T-helper 17 cell (primary cell): ENCODE measurements around the gene LHFPL3. TPM values are rescaled to one million over a fixed set of nuclear protein-coding genes. Genes with fewer than 3 reads are reported as not detected.
"Not testable (repeated sequence)": the region's sequence is repeated elsewhere in the genome, so short reads cannot be mapped to it uniquely, and the experiment has no call there.

ENCODE experiments used
- ATAC-seq: fragments of 150-1000 bp; cut with Tn5 transposase; 2 replicates; pipeline ENCODE4 v1.10.0; 2021; ENCODE audit warnings: mild to moderate bottlenecking, moderate library complexity
- DNase-seq, 3 donors: peaks; one replicate each; pipeline versions ENCODE4 v3.0.0 to v3.0.0-alpha.2; 2020 to 2021
- H3K9me3 ChIP-seq: one replicate; pipeline ENCODE4 v1.7.0; 2013; ENCODE audit warnings: low read length, mild to moderate bottlenecking; ENCODE audit not compliant: control insufficient read depth, poor library complexity, severe bottlenecking
- H3K27ac Mint-ChIP-seq: one replicate; pipeline ENCODE4 v1.8.0; 2022; ENCODE audit warnings: mild to moderate bottlenecking, moderate library complexity, mixed read lengths
- H3K27me3 Mint-ChIP-seq: one replicate; pipeline ENCODE4 v1.8.0; 2022; ENCODE audit warnings: mixed read lengths
- H3K36me3 Mint-ChIP-seq: one replicate; pipeline ENCODE4 v1.8.0; 2022; ENCODE audit warnings: low read depth, mixed read lengths
- H3K4me1 Mint-ChIP-seq: one replicate; pipeline ENCODE4 v1.8.0; 2022; ENCODE audit warnings: mild to moderate bottlenecking, mixed read lengths
- H3K4me3 Mint-ChIP-seq: one replicate; pipeline ENCODE4 v1.8.0; 2022; ENCODE audit warnings: mild to moderate bottlenecking, moderate library complexity, mixed read lengths
- total RNA-seq, 4 donors: library from RNA in 2 of 4; stranded (reverse) in 2 of 4; gene quantifications; one replicate each; pipeline ENCODE4 v1.2.3 and lab custom pipeline; 2022 to 2026

LHFPL3 gene
- total RNA-seq, 2 donors from 2014 or later = not detected

DNA sequence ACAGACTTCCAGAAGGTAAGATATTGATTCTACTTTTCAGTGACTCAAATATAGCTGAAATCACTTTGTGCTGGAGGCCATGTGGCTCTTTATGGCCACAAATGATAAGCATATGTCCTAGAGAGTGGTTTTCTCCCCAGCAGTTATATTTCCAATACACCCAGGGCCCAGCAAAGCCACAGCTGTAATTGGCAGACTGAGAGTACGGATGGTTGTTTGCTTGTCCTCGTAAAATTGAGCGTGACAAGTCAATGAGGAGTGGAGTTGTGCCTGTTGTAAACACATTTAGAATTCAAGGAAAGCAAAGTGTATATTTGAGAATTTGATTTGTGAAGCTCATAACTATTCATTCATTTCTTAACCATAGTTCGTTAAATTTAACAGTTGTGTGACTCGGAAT lies 201.8 kb downstream of the LHFPL3 start:
- H3K27ac Mint-ChIP-seq = no peak overlapping the region
- DNase-seq = no peak
- H3K27me3 Mint-ChIP-seq = no peaks in the 10 kb centered on the region

DNA sequence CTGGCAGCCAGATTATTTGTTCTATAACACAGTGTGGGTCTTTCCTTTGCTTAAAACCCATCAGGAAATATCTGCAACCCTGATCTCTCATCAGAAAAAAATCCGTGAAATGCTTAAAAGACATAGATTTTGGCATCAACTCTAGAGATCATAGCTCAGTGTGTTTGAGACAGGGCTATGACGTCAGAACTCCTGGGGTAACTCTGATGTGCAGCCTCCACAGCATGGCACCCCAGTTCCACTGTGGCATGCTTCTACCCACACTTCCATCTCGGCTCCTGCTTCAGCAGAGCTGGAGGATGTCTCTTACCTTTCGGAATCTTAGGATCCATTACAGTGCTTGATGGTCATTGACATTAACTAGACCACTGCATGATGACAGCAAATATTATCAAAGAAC lies 205.7 kb downstream of the LHFPL3 start:
- H3K4me3 Mint-ChIP-seq = no peak overlapping the region
- no peaks in the 10 kb centered on the region for H3K36me3 Mint-ChIP-seq
- no peak overlapping the region for H3K27ac Mint-ChIP-seq
- DNase-seq (no peak), ATAC-seq (no peak)
- peaks cover 6% of the 10 kb centered on the region for H3K27me3 Mint-ChIP-seq
- no peaks in the 10 kb centered on the region for H3K4me1 Mint-ChIP-seq
- no peaks in the 10 kb centered on the region for H3K9me3 ChIP-seq

More for the DNA sequence above, 201.8 kb downstream of the LHFPL3 start:
- Mint-ChIP-seq H3K4me3 (no peak overlapping the region), H3K4me1 (no peaks in the 10 kb centered on the region), H3K36me3 (no peaks in the 10 kb centered on the region)
- no peaks in the 10 kb centered on the region for H3K9me3 ChIP-seq
- ATAC-seq = no peak

GRCh38 chr7:104535841-104536240 lies 207.4 kb downstream of the LHFPL3 start:
- Mint-ChIP-seq H3K27me3 (peaks cover 6% of the 10 kb centered on the region), H3K4me1 (no peaks in the 10 kb centered on the region), H3K4me3 (no peak overlapping the region), H3K27ac (no peak overlapping the region), H3K36me3 (no peaks in the 10 kb centered on the region)
- DNase-seq (no peak), ATAC-seq (no peak)
- H3K9me3 ChIP-seq = no peaks in the 10 kb centered on the region

- no peaks in the 10 kb centered on the region for H3K36me3 Mint-ChIP-seq
- DNase-seq (no peak), ATAC-seq (no peak)
- H3K4me3 Mint-ChIP-seq = no peak overlapping the region
- no peak overlapping the region for H3K27ac Mint-ChIP-seq
- no peaks in the 10 kb centered on the region for H3K4me1 Mint-ChIP-seq
- peaks cover 6% of the 10 kb centered on the region for H3K27me3 Mint-ChIP-seq
- H3K9me3 ChIP-seq = no peaks in the 10 kb centered on the region
Measured at GRCh38 chr7:104536956-104537355, 208.6 kb downstream of the LHFPL3 start.

- no peak for DNase-seq
- peaks cover 6% of the 10 kb centered on the region for H3K27me3 Mint-ChIP-seq
- ATAC-seq = no peak
- no peaks in the 10 kb centered on the region for H3K4me1 Mint-ChIP-seq
- H3K27ac Mint-ChIP-seq = no peak overlapping the region
- H3K9me3 ChIP-seq = no peaks in the 10 kb centered on the region
- no peak overlapping the region for H3K4me3 Mint-ChIP-seq
- no peaks in the 10 kb centered on the region for H3K36me3 Mint-ChIP-seq
Measured at GRCh38 chr7:104538152-104538551, 209.7 kb downstream of the LHFPL3 start.

DNA sequence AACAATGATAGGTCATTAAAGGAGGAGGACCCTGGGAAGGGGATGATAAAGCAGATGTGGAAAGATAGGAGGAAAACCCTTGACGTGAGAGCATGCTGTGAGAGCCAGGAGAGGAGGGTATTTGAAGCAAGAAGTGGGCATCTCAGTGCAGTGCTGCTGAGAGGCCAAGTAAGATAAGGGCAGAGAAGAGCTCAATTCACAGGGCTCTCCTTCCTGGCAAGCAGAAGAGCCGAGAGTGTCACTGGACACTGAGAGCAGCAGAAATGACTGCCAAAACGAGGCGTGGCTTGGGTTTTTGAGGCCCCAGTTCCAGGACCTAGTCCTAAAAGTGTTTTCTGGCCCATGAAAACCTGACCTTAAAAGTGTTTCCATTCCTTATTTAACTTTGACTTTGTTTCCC lies 213.5 kb downstream of the LHFPL3 start:
- Mint-ChIP-seq H3K36me3 (no peaks in the 10 kb centered on the region), H3K27me3 (no peaks in the 10 kb centered on the region), H3K27ac (no peak overlapping the region), H3K4me1 (no peaks in the 10 kb centered on the region), H3K4me3 (no peak overlapping the region)
- ATAC-seq (no peak), DNase-seq (no peak)
- no peaks in the 10 kb centered on the region for H3K9me3 ChIP-seq

DNA sequence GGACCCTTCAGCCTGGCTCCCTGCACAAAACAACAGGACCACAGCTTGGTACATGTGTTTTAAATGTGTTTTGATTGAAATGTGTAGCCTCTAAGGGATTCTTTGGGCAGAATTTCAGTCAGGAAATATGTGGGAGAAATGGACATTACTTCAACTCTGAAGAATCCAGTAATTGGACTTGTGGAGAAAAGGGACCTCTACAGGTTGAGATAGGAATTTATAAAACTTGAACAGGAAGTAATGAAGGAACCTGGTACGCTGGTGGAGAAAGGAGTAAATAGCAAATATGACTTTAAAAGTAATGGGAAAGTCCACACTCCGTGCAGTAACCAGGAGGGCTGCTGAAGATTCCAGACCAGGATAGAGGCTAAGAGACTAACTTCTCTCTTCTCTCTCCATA lies 220.5 kb downstream of the LHFPL3 start:
- no peaks in the 10 kb centered on the region for H3K9me3 ChIP-seq
- no peaks in the 10 kb centered on the region for H3K27me3 Mint-ChIP-seq
- ATAC-seq (no peak), DNase-seq (no peak)
- H3K36me3 Mint-ChIP-seq = no peaks in the 10 kb centered on the region
- no peaks in the 10 kb centered on the region for H3K4me1 Mint-ChIP-seq
- H3K27ac Mint-ChIP-seq = no peak overlapping the region
- H3K4me3 Mint-ChIP-seq = no peak overlapping the region

DNA sequence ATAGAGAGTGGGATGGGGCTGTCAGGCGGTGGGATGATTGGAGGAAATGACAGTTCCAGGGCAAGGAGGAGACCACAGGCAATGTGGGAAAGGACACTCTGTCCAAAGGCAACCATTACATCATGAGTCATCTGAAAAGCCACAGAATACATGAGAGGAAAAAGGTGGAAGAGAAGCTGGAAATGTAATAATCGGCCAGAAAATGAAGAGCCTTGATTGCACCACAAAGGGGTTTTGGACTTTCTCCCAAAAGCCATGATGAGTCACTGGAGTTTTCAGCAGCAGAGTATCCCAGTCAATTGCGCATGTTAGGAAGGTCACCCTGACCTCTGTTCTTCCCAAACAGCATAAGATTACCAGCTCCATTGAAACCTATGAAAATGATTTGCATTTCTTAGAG lies 222.0 kb downstream of the LHFPL3 start:
- no peaks in the 10 kb centered on the region for H3K4me1 Mint-ChIP-seq
- ATAC-seq = no peak
- no peaks in the 10 kb centered on the region for H3K27me3 Mint-ChIP-seq
- no peaks in the 10 kb centered on the region for H3K36me3 Mint-ChIP-seq
- no peak overlapping the region for H3K27ac Mint-ChIP-seq
- H3K4me3 Mint-ChIP-seq = no peak overlapping the region
- H3K9me3 ChIP-seq = no peaks in the 10 kb centered on the region
- no peak for DNase-seq

DNA sequence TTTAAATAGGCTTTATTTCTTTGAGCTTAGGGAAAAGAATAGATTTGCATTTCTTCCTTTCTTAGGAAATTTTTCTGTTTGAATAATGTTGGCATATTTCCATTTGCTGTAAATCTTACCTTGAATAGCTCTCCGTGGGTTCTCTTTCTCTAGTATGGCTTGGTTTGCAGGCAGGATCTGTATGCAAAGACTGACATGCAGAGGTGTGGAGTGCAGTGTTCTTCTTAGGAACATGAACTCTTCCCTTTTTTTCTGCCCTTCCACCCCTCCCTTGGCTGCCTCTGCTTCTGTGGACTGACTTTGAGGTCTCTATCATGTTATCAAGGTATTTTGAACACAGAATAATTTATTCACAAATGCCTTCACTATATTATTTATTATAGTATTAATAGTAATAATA lies 222.8 kb downstream of the LHFPL3 start:
- Mint-ChIP-seq H3K27me3 (no peaks in the 10 kb centered on the region), H3K27ac (no peak overlapping the region), H3K4me3 (no peak overlapping the region), H3K36me3 (no peaks in the 10 kb centered on the region), H3K4me1 (no peaks in the 10 kb centered on the region)
- DNase-seq (no peak), ATAC-seq (no peak)
- no peaks in the 10 kb centered on the region for H3K9me3 ChIP-seq

- Mint-ChIP-seq H3K4me3 (no peak overlapping the region), H3K36me3 (no peaks in the 10 kb centered on the region), H3K4me1 (no peaks in the 10 kb centered on the region), H3K27me3 (no peaks in the 10 kb centered on the region), H3K27ac (no peak overlapping the region)
- ATAC-seq (no peak), DNase-seq (no peak)
- H3K9me3 ChIP-seq = no peaks in the 10 kb centered on the region
Measured at GRCh38 chr7:104552102-104552501, 223.7 kb downstream of the LHFPL3 start.

GRCh38 chr7:104553074-104553473 lies 224.7 kb downstream of the LHFPL3 start:
- H3K27ac Mint-ChIP-seq = no peak overlapping the region
- H3K4me1 Mint-ChIP-seq = no peaks in the 10 kb centered on the region
- DNase-seq (no peak), ATAC-seq (no peak)
- H3K27me3 Mint-ChIP-seq = no peaks in the 10 kb centered on the region
- no peak overlapping the region for H3K4me3 Mint-ChIP-seq
- no peaks in the 10 kb centered on the region for H3K36me3 Mint-ChIP-seq
- no peaks in the 10 kb centered on the region for H3K9me3 ChIP-seq

DNA sequence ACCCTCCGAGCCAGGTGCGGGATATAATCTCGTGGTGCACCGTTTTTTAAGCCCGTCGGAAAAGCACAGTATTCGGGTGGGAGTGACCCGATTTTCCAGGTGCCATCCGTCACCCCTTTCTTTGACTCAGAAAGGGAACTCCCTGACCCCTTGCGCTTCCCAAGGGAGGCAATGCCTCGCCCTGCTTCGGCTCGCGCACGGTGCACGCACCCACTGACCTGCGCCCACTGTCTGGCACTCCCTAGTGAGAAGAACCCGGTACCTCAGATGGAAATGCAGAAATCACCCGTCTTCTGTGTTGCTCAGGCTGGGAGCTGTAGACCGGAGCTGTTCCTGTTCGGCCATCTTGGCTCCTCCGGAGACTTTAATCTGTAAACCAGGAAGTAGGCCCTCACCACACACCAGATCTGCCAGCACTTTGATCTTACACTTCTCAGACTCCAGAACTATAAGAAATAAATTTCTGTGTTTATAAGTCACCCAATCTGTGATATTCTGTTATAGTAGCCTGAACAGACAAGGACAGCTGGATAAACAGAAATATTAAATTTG lies 235.0 kb downstream of the LHFPL3 start:
- not testable (repeated sequence) for ATAC-seq

DNA sequence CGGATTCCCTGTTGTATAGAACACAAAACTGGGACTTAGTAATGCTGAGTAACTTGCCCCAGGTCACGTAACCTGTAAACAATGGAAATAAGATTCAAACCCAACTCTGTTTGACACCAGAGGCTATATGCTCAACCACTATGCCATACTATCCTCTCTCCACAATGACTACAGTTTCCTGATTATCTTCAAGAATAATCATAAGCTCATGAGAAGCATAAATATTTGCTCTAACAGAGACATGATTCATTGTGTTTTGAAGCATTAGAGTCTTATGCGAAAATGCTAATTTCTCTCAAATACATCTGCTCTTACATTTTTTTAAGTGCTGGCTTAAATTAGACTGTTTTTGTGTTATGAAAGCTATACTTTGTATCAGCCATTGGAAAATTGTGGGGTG lies 241.3 kb downstream of the LHFPL3 start:
- no peak overlapping the region for H3K4me3 Mint-ChIP-seq
- H3K27me3 Mint-ChIP-seq = peaks cover 11% of the 10 kb centered on the region
- H3K9me3 ChIP-seq = no peaks in the 10 kb centered on the region
- DNase-seq (no peak), ATAC-seq (no peak)
- H3K4me1 Mint-ChIP-seq = no peaks in the 10 kb centered on the region
- no peaks in the 10 kb centered on the region for H3K36me3 Mint-ChIP-seq
- no peak overlapping the region for H3K27ac Mint-ChIP-seq

More for the DNA sequence above, 235.0 kb downstream of the LHFPL3 start:
- not testable (repeated sequence) for DNase-seq, H3K36me3 Mint-ChIP-seq, H3K4me3 Mint-ChIP-seq, H3K27me3 Mint-ChIP-seq, H3K27ac Mint-ChIP-seq, H3K4me1 Mint-ChIP-seq, H3K9me3 ChIP-seq

DNA sequence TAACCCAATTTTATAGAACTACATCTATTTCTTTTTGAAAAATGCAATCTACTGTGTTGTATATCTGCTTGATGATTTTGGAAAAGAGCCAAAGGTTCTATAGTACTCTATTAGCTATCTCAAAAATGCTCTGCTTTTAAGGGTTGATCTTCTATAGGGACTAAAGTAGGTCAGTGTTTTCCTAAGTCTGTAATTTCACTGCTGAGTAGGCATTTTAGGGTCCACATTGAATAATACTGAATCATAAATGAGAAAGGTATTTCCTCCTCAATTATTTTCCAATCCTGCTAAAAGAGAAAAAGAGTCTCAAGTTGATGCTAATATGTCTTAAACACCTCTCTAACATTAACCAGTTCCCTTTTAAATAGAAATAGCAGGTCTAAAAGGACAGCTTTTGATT lies 244.2 kb downstream of the LHFPL3 start:
- DNase-seq = no peak
- no peaks in the 10 kb centered on the region for H3K9me3 ChIP-seq
- ATAC-seq = no peak
- Mint-ChIP-seq H3K4me3 (no peak overlapping the region), H3K27me3 (peaks cover 11% of the 10 kb centered on the region), H3K27ac (no peak overlapping the region), H3K4me1 (no peaks in the 10 kb centered on the region), H3K36me3 (no peaks in the 10 kb centered on the region)
